Measurements from ENCODE around the gene HEATR3. TPM values are rescaled to one million over a fixed set of nuclear protein-coding genes. Genes with fewer than 3 reads are reported as not detected.

HEATR3 gene
- total and polyA plus RNA-seq, 8 donors = 2.5 to 12.2 (median 7.6) TPM

- WGBS, 2 donors = 27 to 28% methylated on average over 3 of the region's 3 CpGs
- Histone ChIP-seq H3K4me3 (no peak overlapping the region), H3K27me3 (no peaks in the 10 kb centered on the region), H3K9me3 (no peaks in the 10 kb centered on the region), H3K27ac (no peak overlapping the region), H3K4me1 (peaks cover 0 to 12% (median 0%) of the 10 kb centered on the region in 3 donors), H3K36me3 (peaks cover 0 to 15% (median 0%) of the 10 kb centered on the region in 3 donors)
- no peak for FAIRE-seq
- DNase-seq = no peak
- ATAC-seq = no peak
- intact Hi-C loops (cut with DNase I) = no loop called here
- no peak for TF ChIP-seq CTCF (IDR thresholded peaks at IDR 0.05)
These were observed 30.2 kb upstream of the HEATR3 start for GRCh38 chr16:50035468-50035992.

- WGBS, 2 donors = 86 to 87% methylated on average over 3 of the region's 3 CpGs
- peak in 1 of 4 donors; percentile 48 for ATAC-seq
These were observed 29.3 kb upstream of the HEATR3 start for GRCh38 chr16:50036426-50036825.

GRCh38 chr16:50037662-50038220, 28.0 kb upstream of the HEATR3 start:
- peak in 3 of 4 donors; percentile 31 to 58 (median 48) for ATAC-seq
- TF ChIP-seq CTCF (IDR thresholded peaks at IDR 0.05) = no peak
- Histone ChIP-seq H3K4me3 (no peak overlapping the region), H3K36me3 (peaks cover 0 to 6% (median 0%) of the 10 kb centered on the region in 3 donors), H3K4me1 (peaks cover 0 to 12% (median 0%) of the 10 kb centered on the region in 3 donors), H3K27me3 (no peaks in the 10 kb centered on the region), H3K27ac (peak overlapping the region in 1 of 4 donors; percentile 44), H3K9me3 (no peaks in the 10 kb centered on the region)
- FAIRE-seq = no peak
- WGBS, 2 donors = 34 to 35% methylated on average over 2 of the region's 2 CpGs
- DNase-seq = no peak
- intact Hi-C loops (cut with DNase I) = no loop called here

More at GRCh38 chr16:50036426-50036825, 29.3 kb upstream of the HEATR3 start:
- no peak overlapping the region for H3K4me3 ChIP-seq
- no peak for TF ChIP-seq CTCF (IDR thresholded peaks at IDR 0.05)
- FAIRE-seq (no peak), DNase-seq (no peak)
- H3K27ac ChIP-seq = no peak overlapping the region
- no peaks in the 10 kb centered on the region for H3K27me3 ChIP-seq
- H3K9me3 ChIP-seq = no peaks in the 10 kb centered on the region
- H3K36me3 ChIP-seq = peaks cover 0 to 14% (median 0%) of the 10 kb centered on the region in 3 donors
- intact Hi-C loops (cut with DNase I) = no loop called here
- H3K4me1 ChIP-seq = peaks cover 0 to 12% (median 0%) of the 10 kb centered on the region in 3 donors

- H3K4me3 ChIP-seq = no peak overlapping the region
- no peak for TF ChIP-seq CTCF (IDR thresholded peaks at IDR 0.05)
- intact Hi-C loops (cut with DNase I) = no loop called here
- no peaks in the 10 kb centered on the region for H3K27me3 ChIP-seq
- peaks cover 0 to 12% (median 0%) of the 10 kb centered on the region in 3 donors for H3K4me1 ChIP-seq
- DNase-seq (no peak), FAIRE-seq (no peak), ATAC-seq (peak in 1 of 4 donors; percentile 21)
- no peaks in the 10 kb centered on the region for H3K9me3 ChIP-seq
- peaks cover 0 to 6% (median 0%) of the 10 kb centered on the region in 3 donors for H3K36me3 ChIP-seq
- 66 to 67% methylated on average over 4 of the region's 4 CpGs for WGBS, 2 donors
- H3K27ac ChIP-seq = peak overlapping the region in 2 of 4 donors; percentile 28 to 44
These were observed 27.5 kb upstream of the HEATR3 start for GRCh38 chr16:50038286-50038685.

Measured in pancreas (tissue), 10 donors.